ENCODE measurements around the gene CTTN.

DNA sequence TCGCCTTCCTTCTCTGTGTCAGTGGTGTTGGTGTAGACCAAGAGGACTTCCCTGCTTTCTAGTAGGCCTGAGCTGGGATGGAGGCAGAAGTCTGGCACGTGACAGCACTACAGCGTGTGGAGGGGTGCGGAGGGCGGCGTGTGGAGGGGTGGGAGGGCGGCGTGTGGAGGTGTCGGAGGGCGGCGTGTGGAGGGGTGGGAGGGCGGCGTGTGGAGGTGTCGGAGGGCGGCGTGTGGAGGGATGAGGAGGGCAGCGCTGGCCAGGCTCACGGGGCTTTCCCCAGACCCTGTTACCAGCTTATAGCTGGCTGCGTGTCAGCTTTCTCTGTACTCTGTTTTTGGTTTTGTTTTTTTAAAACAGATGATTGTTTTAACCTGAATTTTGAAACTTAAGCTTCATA is 45.7 kb upstream of the CTTN start:
- TF ChIP-seq CSDE1 (IDR thresholded peaks at IDR 0.05) (no peak), POLR2AphosphoS5 (IDR thresholded peaks at IDR 0.05; ENCODE audit: control insufficient read depth, insufficient read depth, low read depth, low read length) (no peak), ZBTB33 (CRISPR knock-in tag; IDR thresholded peaks at IDR 0.05) (no peak)

All from K562 (cell line).